SU-DHL-6 (cell line): Measurements from ENCODE around the gene GSTM4.

Source experiments
- H2AFZ ChIP-seq: fragments of 200-600 bp; sonication (generic); 2 replicates; pipeline ENCODE4 v1.6.1; 2014; ENCODE audit warnings: low read depth, mild to moderate bottlenecking, moderate library complexity, mixed read lengths, antibody characterized with exemption, low read length; ENCODE audit not compliant: severe bottlenecking
- H3F3A ChIP-seq: fragments of 200-600 bp; shearing (Covaris generic); 2 replicates; pipeline ENCODE4 v1.6.0; 2016; ENCODE audit warnings: antibody characterized with exemption, mild to moderate bottlenecking; ENCODE audit not compliant: insufficient read depth
- H3K27ac ChIP-seq: fragments of 200-600 bp; sonication (generic); 2 replicates; pipeline ENCODE4 v1.5.1; 2016; ENCODE audit warnings: low read depth, mild to moderate bottlenecking, low read length, moderate library complexity, mixed read lengths
- H3K27me3 ChIP-seq: fragments of 200-600 bp; sonication (generic), shearing (Covaris generic); 2 replicates; pipeline ENCODE4 v1.6.0; 2014; ENCODE audit warnings: mild to moderate bottlenecking, low read length
- H3K36me3 ChIP-seq: fragments of 200-600 bp; sonication (generic); 2 replicates; pipeline ENCODE4 v1.6.1; 2014; ENCODE audit warnings: mild to moderate bottlenecking, low read length, mixed read lengths
- H3K4me2 ChIP-seq: fragments of 300-600, 200-600 bp; shearing (Covaris generic), sonication (generic); 2 replicates; pipeline ENCODE4 v1.6.0; 2014; ENCODE audit warnings: low read length, low read depth, mild to moderate bottlenecking; ENCODE audit not compliant: poor library complexity, severe bottlenecking
- H3K4me3 ChIP-seq: fragments of 200-600 bp; sonication (generic); 2 replicates; pipeline ENCODE4 v1.5.1; 2014; ENCODE audit warnings: antibody characterized with exemption, low read length, mild to moderate bottlenecking, mixed read lengths; ENCODE audit not compliant: insufficient read depth, poor library complexity, severe bottlenecking
- H3K79me2 ChIP-seq: fragments of 200-600 bp; sonication (generic); 2 replicates; pipeline ENCODE4 v1.6.1; 2014; ENCODE audit warnings: mild to moderate bottlenecking, low read length, moderate library complexity; ENCODE audit not compliant: insufficient read depth
- H3K9ac ChIP-seq: fragments of 200-600 bp; sonication (generic); 2 replicates; pipeline ENCODE4 v1.7.0; 2014; ENCODE audit warnings: mild to moderate bottlenecking, low read length
- H3K9me2 ChIP-seq: fragments of 200-600 bp; sonication (generic); replicated peaks from 2 replicates; pipeline ENCODE4 v1.6.1; 2014; ENCODE audit warnings: low read length; ENCODE audit not compliant: insufficient read depth
- H3K9me3 ChIP-seq: fragments of 200-600 bp; sonication (generic); 2 replicates; pipeline ENCODE4 v1.6.1; 2014; ENCODE audit warnings: low read length, mixed read lengths; ENCODE audit not compliant: insufficient read depth
- H4K20me1 ChIP-seq: fragments of 200-600 bp; sonication (generic); 2 replicates; pipeline ENCODE4 v1.6.1; 2014; ENCODE audit warnings: low read depth, mild to moderate bottlenecking, antibody characterized with exemption, low read length, moderate library complexity, mixed read lengths
- EZH2phosphoT487 ChIP-seq: fragments of 200-600 bp; sonication (generic), shearing (Covaris generic); conservative IDR thresholded peaks from 2 replicates; pipeline ENCODE4 v1.6.1; 2018; ENCODE audit warnings: mild to moderate bottlenecking, antibody characterized with exemption, low read length, moderate library complexity, mixed read lengths
- TF ChIP-seq, protein P1 (sequence below): fragments of 200-600 bp; sonication (generic); IDR thresholded peaks from one replicate; pipeline ENCODE4 v1.5.1; 2017; ENCODE audit warnings: antibody characterized with exemption, mild to moderate bottlenecking, low read length, moderate library complexity; ENCODE audit not compliant: insufficient read depth, poor library complexity, severe bottlenecking

GSTM4 gene

DNA sequence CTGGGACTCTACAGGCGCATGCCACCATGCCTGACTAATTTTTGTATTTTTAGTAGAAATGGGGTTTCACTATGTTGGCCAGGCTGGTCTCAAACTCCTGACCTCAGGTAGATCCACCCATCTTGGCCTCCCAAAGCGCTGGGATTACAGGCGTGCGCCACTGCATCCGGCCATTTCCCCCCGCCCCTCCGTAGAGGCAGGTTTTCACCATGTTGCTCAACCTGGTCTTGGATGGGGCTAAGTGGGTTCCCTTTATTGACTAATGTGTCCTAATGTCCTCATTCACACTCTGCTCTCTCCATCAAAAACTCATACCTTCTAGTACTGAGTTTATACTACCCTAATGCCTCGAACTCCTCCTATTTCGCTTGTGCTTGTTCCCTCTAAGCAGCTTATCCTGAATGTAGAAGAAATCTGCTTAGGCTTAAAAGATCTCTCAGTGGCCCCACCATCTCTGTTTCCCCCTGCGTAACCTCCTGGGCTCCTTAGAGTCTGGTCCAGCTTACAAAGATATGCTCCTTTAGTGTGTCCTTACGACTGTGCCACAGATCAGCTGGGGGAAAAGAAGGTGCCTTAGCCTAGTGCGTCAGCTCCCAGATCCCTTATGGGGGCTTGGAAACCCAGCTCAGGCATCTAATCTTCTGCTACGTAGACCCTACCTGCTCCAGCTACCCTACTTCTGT is 44.5 kb upstream of the GSTM4 start:
- TF ChIP-seq, protein P1, sequence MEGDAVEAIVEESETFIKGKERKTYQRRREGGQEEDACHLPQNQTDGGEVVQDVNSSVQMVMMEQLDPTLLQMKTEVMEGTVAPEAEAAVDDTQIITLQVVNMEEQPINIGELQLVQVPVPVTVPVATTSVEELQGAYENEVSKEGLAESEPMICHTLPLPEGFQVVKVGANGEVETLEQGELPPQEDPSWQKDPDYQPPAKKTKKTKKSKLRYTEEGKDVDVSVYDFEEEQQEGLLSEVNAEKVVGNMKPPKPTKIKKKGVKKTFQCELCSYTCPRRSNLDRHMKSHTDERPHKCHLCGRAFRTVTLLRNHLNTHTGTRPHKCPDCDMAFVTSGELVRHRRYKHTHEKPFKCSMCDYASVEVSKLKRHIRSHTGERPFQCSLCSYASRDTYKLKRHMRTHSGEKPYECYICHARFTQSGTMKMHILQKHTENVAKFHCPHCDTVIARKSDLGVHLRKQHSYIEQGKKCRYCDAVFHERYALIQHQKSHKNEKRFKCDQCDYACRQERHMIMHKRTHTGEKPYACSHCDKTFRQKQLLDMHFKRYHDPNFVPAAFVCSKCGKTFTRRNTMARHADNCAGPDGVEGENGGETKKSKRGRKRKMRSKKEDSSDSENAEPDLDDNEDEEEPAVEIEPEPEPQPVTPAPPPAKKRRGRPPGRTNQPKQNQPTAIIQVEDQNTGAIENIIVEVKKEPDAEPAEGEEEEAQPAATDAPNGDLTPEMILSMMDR = no peak
- no peak for TF ChIP-seq EZH2phosphoT487
- Histone ChIP-seq H3K36me3 (no peaks in the 10 kb centered on the region), H3K4me2 (no peak overlapping the region)

GRCh38 chr1:109613361-109614147 is 42.3 kb upstream of the GSTM4 start:
- H3K4me2 ChIP-seq = no peak overlapping the region

More for the DNA sequence above, 44.5 kb upstream of the GSTM4 start:
- Histone ChIP-seq H3K9ac (no peak overlapping the region), H4K20me1 (no peaks in the 10 kb centered on the region), H3F3A (no peaks in the 10 kb centered on the region), H3K79me2 (no peaks in the 10 kb centered on the region), H3K9me2 (no peaks in the 10 kb centered on the region), H3K27me3 (no peaks in the 10 kb centered on the region), H3K9me3 (no peaks in the 10 kb centered on the region), H3K4me3 (no peak overlapping the region), H2AFZ (no peak overlapping the region), H3K27ac (no peak overlapping the region)

GRCh38 chr1:109615879-109616278 is 40.0 kb upstream of the GSTM4 start:
- Histone ChIP-seq H4K20me1 (no peaks in the 10 kb centered on the region), H3K36me3 (no peaks in the 10 kb centered on the region), H3K27ac (no peak overlapping the region), H3K9ac (no peak overlapping the region), H3K4me3 (no peak overlapping the region), H3K4me2 (no peak overlapping the region), H3F3A (peaks cover 17% of the 10 kb centered on the region), H2AFZ (no peak overlapping the region), H3K9me3 (no peaks in the 10 kb centered on the region), H3K27me3 (no peaks in the 10 kb centered on the region), H3K79me2 (peaks cover 9% of the 10 kb centered on the region; the same call in 1 of the 2 replicates), H3K9me2 (no peaks in the 10 kb centered on the region)
- TF ChIP-seq EZH2phosphoT487 = no peak
- TF ChIP-seq, protein P1 = no peak

More at GRCh38 chr1:109613361-109614147, 42.3 kb upstream of the GSTM4 start:
- Histone ChIP-seq H2AFZ (no peak overlapping the region), H3K9ac (no peak overlapping the region), H3K79me2 (no peaks in the 10 kb centered on the region), H3F3A (peaks cover 9% of the 10 kb centered on the region; the same call in 1 of the 2 replicates), H4K20me1 (no peaks in the 10 kb centered on the region), H3K9me3 (no peaks in the 10 kb centered on the region), H3K27me3 (no peaks in the 10 kb centered on the region), H3K36me3 (no peaks in the 10 kb centered on the region), H3K27ac (no peak overlapping the region), H3K9me2 (no peaks in the 10 kb centered on the region), H3K4me3 (no peak overlapping the region)
- TF ChIP-seq EZH2phosphoT487 = no peak
- TF ChIP-seq, protein P1 = no peak
